ENCODE data around the gene SEPHS1.
"Not testable (repeated sequence)": the region's sequence is repeated elsewhere in the genome, so short reads cannot be mapped to it uniquely, and the experiment has no call there.

The SEPHS1 gene

GRCh38 chr10:13296476-13296875 lies 51.6 kb downstream of the SEPHS1 start:
- Mint-ChIP-seq H3K36me3 (ENCODE audit: low read depth) (peaks cover 5% of the 10 kb centered on the region), H3K9me3 (no peaks in the 10 kb centered on the region), H3K4me1 (ENCODE audit: low read depth) (peaks cover 19% of the 10 kb centered on the region), H3K4me3 (no peak overlapping the region), H3K27me3 (no peaks in the 10 kb centered on the region), H3K27ac (no peak overlapping the region)

- H3K4me1 Mint-ChIP-seq (ENCODE audit: low read depth), result peaks cover 10% of the 10 kb centered on the region
- H3K36me3 Mint-ChIP-seq (ENCODE audit: low read depth), result peaks cover 5% of the 10 kb centered on the region
- H3K27ac Mint-ChIP-seq, result no peak overlapping the region
- no peak overlapping the region for H3K4me3 Mint-ChIP-seq
- no peaks in the 10 kb centered on the region for H3K9me3 Mint-ChIP-seq
- H3K27me3 Mint-ChIP-seq, result no peaks in the 10 kb centered on the region
Observed at GRCh38 chr10:13294784-13295183, 53.3 kb downstream of the SEPHS1 start.

GRCh38 chr10:13291821-13292773 lies 56.0 kb downstream of the SEPHS1 start:
- no peak overlapping the region for H3K4me3 Mint-ChIP-seq
- no peaks in the 10 kb centered on the region for H3K9me3 Mint-ChIP-seq
- H3K36me3 Mint-ChIP-seq (ENCODE audit: low read depth), result peaks cover 20% of the 10 kb centered on the region
- H3K27ac Mint-ChIP-seq, result no peak overlapping the region
- H3K4me1 Mint-ChIP-seq (ENCODE audit: low read depth), result no peaks in the 10 kb centered on the region
- H3K27me3 Mint-ChIP-seq, result no peaks in the 10 kb centered on the region

GRCh38 chr10:13291061-13291460 lies 57.0 kb downstream of the SEPHS1 start:
- Mint-ChIP-seq H3K36me3 (ENCODE audit: low read depth) (peaks cover 25% of the 10 kb centered on the region), H3K27ac (no peak overlapping the region), H3K4me1 (ENCODE audit: low read depth) (no peaks in the 10 kb centered on the region), H3K27me3 (no peaks in the 10 kb centered on the region), H3K4me3 (no peak overlapping the region), H3K9me3 (no peaks in the 10 kb centered on the region)

GRCh38 chr10:13284050-13284449 lies 64.0 kb downstream of the SEPHS1 start:
- Mint-ChIP-seq H3K9me3 (no peaks in the 10 kb centered on the region), H3K36me3 (ENCODE audit: low read depth) (peaks cover 31% of the 10 kb centered on the region), H3K4me1 (ENCODE audit: low read depth) (peaks cover 4% of the 10 kb centered on the region), H3K27me3 (no peaks in the 10 kb centered on the region), H3K27ac (no peak overlapping the region), H3K4me3 (no peak overlapping the region)

GRCh38 chr10:13282348-13282747 lies 65.7 kb downstream of the SEPHS1 start:
- not testable (repeated sequence) for H3K4me3 Mint-ChIP-seq; H3K9me3 Mint-ChIP-seq; H3K27me3 Mint-ChIP-seq; H3K4me1 Mint-ChIP-seq (ENCODE audit: low read depth); H3K27ac Mint-ChIP-seq
- peaks cover 18% of the 10 kb centered on the region for H3K36me3 Mint-ChIP-seq (ENCODE audit: low read depth)

GRCh38 chr10:13276749-13277365 lies 71.2 kb downstream of the SEPHS1 start:
- peaks cover 11% of the 10 kb centered on the region for H3K36me3 Mint-ChIP-seq (ENCODE audit: low read depth)
- H3K9me3 Mint-ChIP-seq, result no peaks in the 10 kb centered on the region
- no peaks in the 10 kb centered on the region for H3K4me1 Mint-ChIP-seq (ENCODE audit: low read depth)
- no peaks in the 10 kb centered on the region for H3K27me3 Mint-ChIP-seq
- H3K27ac Mint-ChIP-seq, result no peak overlapping the region
- no peak overlapping the region for H3K4me3 Mint-ChIP-seq

GRCh38 chr10:13276146-13276545 lies 71.9 kb downstream of the SEPHS1 start:
- H3K36me3 Mint-ChIP-seq (ENCODE audit: low read depth); H3K27me3 Mint-ChIP-seq; H3K9me3 Mint-ChIP-seq; H3K27ac Mint-ChIP-seq; H3K4me1 Mint-ChIP-seq (ENCODE audit: low read depth); H3K4me3 Mint-ChIP-seq: not testable (repeated sequence)

- peaks cover 5% of the 10 kb centered on the region for H3K4me1 Mint-ChIP-seq (ENCODE audit: low read depth)
- H3K27me3 Mint-ChIP-seq, result no peaks in the 10 kb centered on the region
- no peak overlapping the region for H3K27ac Mint-ChIP-seq
- no peak overlapping the region for H3K4me3 Mint-ChIP-seq
- H3K9me3 Mint-ChIP-seq, result no peaks in the 10 kb centered on the region
- H3K36me3 Mint-ChIP-seq (ENCODE audit: low read depth), result no peaks in the 10 kb centered on the region
Observed at GRCh38 chr10:13272164-13272571, 75.9 kb downstream of the SEPHS1 start.

GRCh38 chr10:13271552-13272163 lies 76.4 kb downstream of the SEPHS1 start:
- H3K4me1 Mint-ChIP-seq (ENCODE audit: low read depth), result peaks cover 5% of the 10 kb centered on the region
- H3K36me3 Mint-ChIP-seq (ENCODE audit: low read depth), result no peaks in the 10 kb centered on the region
- no peaks in the 10 kb centered on the region for H3K27me3 Mint-ChIP-seq
- no peaks in the 10 kb centered on the region for H3K9me3 Mint-ChIP-seq
- no peak overlapping the region for H3K27ac Mint-ChIP-seq
- no peak overlapping the region for H3K4me3 Mint-ChIP-seq

- Mint-ChIP-seq H3K4me3 (no peak overlapping the region), H3K36me3 (ENCODE audit: low read depth) (no peaks in the 10 kb centered on the region), H3K27me3 (no peaks in the 10 kb centered on the region)
Observed at GRCh38 chr10:13270877-13271551, 77.1 kb downstream of the SEPHS1 start.

GRCh38 chr10:13268841-13269240 lies 79.3 kb downstream of the SEPHS1 start:
- Mint-ChIP-seq H3K27ac (no peak overlapping the region), H3K27me3 (no peaks in the 10 kb centered on the region), H3K9me3 (no peaks in the 10 kb centered on the region), H3K4me1 (ENCODE audit: low read depth) (peaks cover 5% of the 10 kb centered on the region), H3K36me3 (ENCODE audit: low read depth) (no peaks in the 10 kb centered on the region), H3K4me3 (no peak overlapping the region)

More at GRCh38 chr10:13270877-13271551, 77.1 kb downstream of the SEPHS1 start:
- Mint-ChIP-seq H3K9me3 (no peaks in the 10 kb centered on the region), H3K4me1 (ENCODE audit: low read depth) (peaks cover 5% of the 10 kb centered on the region), H3K27ac (no peak overlapping the region)

- Mint-ChIP-seq H3K36me3 (ENCODE audit: low read depth) (no peaks in the 10 kb centered on the region), H3K9me3 (no peaks in the 10 kb centered on the region), H3K4me3 (no peak overlapping the region), H3K27ac (no peak overlapping the region), H3K27me3 (peaks cover 2% of the 10 kb centered on the region), H3K4me1 (ENCODE audit: low read depth) (peaks cover 5% of the 10 kb centered on the region)
Observed at GRCh38 chr10:13268310-13268709, 79.8 kb downstream of the SEPHS1 start.
